Kidney glomerular epithelial cell (primary cell): ENCODE data around the gene KRTAP5-11.
"Not testable (repeated sequence)": the region's sequence is repeated elsewhere in the genome, so short reads cannot be mapped to it uniquely, and the experiment has no call there.

Experiments used
- DNase-seq: peaks from one replicate; lab custom pipeline; 2025; lab: John Stamatoyannopoulos, UW

Gene KRTAP5-11

DNA sequence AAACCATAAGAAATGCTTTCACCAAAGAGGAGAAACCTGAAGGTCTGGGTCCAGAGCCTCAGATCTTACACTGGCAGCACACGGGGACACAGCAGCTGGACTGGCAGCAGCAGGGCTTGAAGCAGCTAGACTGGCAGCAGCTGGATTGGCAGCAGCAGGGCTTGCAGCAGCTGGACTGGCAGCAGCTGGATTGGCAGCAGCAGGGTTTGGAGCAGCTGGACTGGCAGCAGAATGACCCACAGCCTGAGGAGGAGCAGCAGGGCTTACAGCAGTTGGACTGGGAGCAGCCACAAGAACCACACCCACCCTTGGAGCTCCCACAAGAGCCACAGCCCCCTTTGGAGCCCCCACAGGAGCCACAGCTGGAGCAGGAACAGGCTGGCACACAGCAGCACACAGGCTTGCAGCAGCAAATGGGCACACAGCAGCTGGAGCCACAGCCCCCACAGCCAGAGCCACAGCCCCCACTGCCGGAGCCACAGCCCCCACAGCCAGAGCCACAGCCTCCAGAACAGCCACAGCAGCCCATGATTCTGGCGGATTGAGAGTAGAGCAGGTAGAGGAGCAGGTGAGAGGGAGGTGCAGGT is at the start of gene KRTAP5-11:
TSS of gene KRTAP5-11 (minus strand) at position 567 of the 587 bp plus-strand sequence. CDS start at position 529, 38 bp downstream.
- no peak for DNase-seq

DNA sequence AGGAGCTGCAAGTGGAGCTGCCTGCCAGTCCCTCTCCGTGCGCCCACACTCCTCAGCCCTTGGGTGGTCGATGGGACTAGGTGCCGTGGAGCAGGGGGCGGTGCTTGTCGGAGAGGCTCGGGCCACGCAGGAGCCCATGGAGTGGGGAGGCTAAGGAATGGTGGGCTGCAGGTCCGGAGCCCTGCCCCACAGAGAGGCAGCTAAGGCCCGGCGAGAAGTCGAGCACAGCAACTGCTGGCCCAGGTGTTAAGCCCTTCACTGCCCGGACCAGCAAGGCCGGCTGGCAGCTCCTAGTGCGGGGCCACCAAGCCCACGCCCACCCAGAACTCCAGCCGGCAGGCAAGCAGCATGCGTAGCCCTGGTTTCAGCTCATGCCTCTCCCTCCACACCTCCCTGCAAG is 48.9 kb upstream of the KRTAP5-11 start:
- not testable (repeated sequence) for DNase-seq

DNA sequence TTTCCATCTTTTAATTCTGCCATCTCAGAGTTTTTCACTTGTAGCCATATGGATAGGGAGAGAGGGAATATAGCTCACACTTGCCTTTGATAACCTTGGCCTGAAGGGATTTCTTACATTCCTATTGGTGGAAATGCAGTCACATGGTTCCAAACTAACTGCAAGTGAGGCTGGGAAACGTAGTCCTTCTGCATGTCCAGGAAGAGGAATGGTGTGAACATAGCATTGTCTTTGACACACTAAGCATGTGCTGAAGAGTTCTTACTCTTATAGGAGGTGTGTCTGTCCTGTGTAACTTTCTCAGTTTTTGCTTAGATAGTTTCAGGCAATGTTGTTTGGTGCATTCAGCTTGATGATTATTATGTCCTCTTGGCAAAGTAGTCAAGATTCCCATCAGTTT is 47.4 kb upstream of the KRTAP5-11 start:
- DNase-seq: not testable (repeated sequence)

- DNase-seq: not testable (repeated sequence)
These were observed 46.3 kb upstream of the KRTAP5-11 start for GRCh38 chr11:71628943-71629342.

GRCh38 chr11:71623226-71623625 is 40.6 kb upstream of the KRTAP5-11 start:
- not testable (repeated sequence) for DNase-seq

GRCh38 chr11:71622561-71622960 is 39.9 kb upstream of the KRTAP5-11 start:
- not testable (repeated sequence) for DNase-seq

GRCh38 chr11:71615003-71615402 is 32.3 kb upstream of the KRTAP5-11 start:
- not testable (repeated sequence) for DNase-seq

- not testable (repeated sequence) for DNase-seq
These were observed 31.8 kb upstream of the KRTAP5-11 start for GRCh38 chr11:71614366-71614917.

DNA sequence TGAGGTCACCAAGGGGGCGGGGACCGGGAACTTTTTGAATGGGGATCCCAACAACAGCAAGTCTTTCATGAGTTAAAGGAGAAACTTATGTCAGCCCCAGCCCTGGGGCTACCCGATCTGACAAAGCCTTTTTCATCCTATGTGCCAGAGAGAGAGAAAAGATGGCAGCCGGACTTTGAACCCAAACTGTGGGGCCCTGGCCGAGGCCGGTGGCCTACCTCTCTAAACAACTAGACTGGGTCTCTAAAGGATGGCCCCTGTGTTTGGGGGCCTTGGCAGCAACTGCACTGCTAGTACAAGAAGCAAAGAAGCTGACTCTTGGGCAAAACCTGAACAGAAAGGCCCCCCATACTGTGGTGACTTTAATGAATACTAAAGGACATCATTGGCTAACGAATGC is 31.3 kb upstream of the KRTAP5-11 start:
- not testable (repeated sequence) for DNase-seq

GRCh38 chr11:71611218-71611910 is 28.7 kb upstream of the KRTAP5-11 start:
- DNase-seq: not testable (repeated sequence)

- DNase-seq: not testable (repeated sequence)
These were observed 25.6 kb upstream of the KRTAP5-11 start for GRCh38 chr11:71608272-71608671.

GRCh38 chr11:71607520-71608216 is 25.0 kb upstream of the KRTAP5-11 start:
- DNase-seq: not testable (repeated sequence)

GRCh38 chr11:71606853-71607519 is 24.3 kb upstream of the KRTAP5-11 start:
- DNase-seq: not testable (repeated sequence)

GRCh38 chr11:71604798-71605488 is 22.3 kb upstream of the KRTAP5-11 start:
- not testable (repeated sequence) for DNase-seq

DNA sequence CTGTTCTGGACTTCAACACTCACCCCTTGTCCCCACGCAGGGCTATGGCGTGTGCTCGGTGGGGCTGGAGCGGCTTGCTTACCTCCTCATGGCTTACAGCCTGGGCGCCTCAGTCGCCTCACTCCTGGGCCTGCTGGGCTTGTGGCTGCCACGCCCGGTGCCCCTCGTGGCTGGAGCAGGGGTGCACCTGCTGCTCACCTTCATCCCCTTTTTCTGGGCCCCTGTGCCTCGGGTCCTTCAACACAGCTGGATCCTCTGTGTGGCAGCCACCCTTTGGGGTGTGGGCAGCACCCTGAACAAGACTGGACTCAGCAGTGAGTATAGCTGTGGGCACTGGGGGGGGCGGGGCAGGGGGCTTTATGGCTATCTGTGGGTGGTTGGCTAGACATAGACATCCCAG is 20.5 kb upstream of the KRTAP5-11 start:
- DNase-seq: not testable (repeated sequence)

DNA sequence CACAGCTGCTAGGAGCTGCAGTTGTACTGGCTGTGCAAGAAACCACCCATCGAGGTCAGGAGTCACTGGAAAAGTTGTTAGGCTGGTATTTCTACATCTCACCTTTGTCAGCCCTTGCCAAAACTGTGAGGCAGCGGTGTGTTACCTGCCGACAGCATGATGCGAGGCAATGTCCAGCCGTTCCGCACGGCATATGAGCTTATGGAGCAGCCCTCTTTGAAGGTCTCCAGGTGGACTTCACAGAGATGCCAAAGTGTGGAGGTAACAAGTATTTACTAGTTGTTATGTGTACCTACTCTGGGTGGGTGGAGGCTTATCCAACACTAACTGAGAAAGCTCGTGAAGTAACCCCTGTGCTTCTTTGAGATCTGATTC is 6.9 kb upstream of the KRTAP5-11 start:
- not testable (repeated sequence) for DNase-seq

DNA sequence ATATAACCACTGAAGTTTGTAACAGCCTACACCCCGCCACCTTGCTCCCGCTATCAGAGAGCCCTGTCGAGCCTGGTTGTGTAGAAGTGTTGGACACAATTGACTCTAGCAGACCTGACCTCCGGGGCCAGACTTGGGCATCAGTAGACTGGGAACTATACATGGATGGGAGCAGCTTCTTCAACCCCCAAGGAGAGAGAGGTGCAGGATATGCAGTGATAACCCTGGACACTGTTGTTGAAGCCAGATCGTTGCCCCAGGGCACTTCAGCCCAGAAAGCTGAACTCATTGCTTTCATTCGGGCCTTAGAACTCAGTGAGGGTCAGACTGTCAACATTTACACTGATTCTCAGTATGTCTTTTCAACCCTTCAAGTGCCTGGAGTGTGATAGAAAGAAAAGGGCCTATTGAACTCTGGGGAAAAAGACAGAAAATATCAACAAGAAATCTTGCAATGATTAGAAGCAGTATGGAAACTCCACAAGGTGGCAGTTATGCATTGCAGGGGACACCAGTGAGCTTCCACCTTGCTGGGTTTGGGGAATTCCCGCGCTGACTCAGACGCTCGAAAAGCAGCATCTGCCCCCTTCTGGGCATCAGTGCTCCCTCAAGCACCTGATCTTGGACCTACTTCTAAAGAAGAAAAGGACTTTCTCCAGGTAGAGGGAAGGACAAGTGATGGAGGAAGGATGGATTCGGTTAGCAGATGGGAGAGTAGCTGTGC is 6.3 kb upstream of the KRTAP5-11 start:
- DNase-seq: peak; percentile 43

- DNase-seq: not testable (repeated sequence)
These were observed 5.6 kb upstream of the KRTAP5-11 start for GRCh38 chr11:71588314-71588713.

- not testable (repeated sequence) for DNase-seq
These were observed 3.0 kb upstream of the KRTAP5-11 start for GRCh38 chr11:71585673-71586072.

DNA sequence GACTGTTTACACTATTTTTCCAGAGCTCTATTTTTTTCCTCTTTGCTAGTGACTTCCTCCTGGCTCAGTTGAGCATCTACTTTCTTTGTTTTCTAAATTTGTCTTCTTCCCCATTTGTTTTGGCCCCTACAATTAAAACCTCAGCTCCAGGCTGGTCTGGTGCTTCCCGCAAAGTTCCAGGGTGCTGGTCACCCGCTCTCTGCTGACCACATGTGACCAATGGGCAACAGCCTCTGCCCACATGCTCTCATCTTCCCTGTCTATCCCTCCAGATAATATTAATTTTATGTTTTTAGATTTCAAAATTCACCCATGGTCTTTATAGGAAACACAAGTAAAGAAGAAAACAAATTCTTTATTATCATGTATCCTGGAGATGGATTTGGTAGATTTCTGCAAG is 294 bp upstream of the KRTAP5-11 start:
- not testable (repeated sequence) for DNase-seq

GRCh38 chr11:71581826-71582225 is 849 bp downstream of the KRTAP5-11 start:
- no peak for DNase-seq
